PFSK-1 (cell line): ENCODE data around the gene EXD3.

Experiments
- FOXP2 ChIP-seq: optimal IDR thresholded peaks from 2 replicates; pipeline ENCODE3; 2011; ENCODE audit warnings: borderline replicate concordance, control low read depth, inconsistent platforms; ENCODE audit not compliant: insufficient read depth; ENCODE audit errors: extremely low read length, extremely low read depth
- POLR2AphosphoS5 ChIP-seq: IDR thresholded peaks from 2 replicates; pipeline ENCODE4 v1.6.1; 2012; ENCODE audit warnings: low read depth, mild to moderate bottlenecking, control low read depth, low read length, moderate library complexity
- REST ChIP-seq, 2 experiments: IDR thresholded peaks; 2 replicates each; pipeline versions ENCODE4 v1.6.1 to v1.8.0; 2011 to 2012; ENCODE audit warnings: low read depth in 2 of 2, low read length in 2 of 2, control low read depth in 1 of 2, inconsistent platforms in 1 of 2, mild to moderate bottlenecking in 1 of 2, moderate library complexity in 1 of 2; ENCODE audit not compliant: insufficient read depth in 1 of 2
- SIN3A ChIP-seq: IDR thresholded peaks from 2 replicates; pipeline ENCODE4 v1.6.1; 2012; ENCODE audit warnings: mild to moderate bottlenecking, low read length, moderate library complexity, borderline replicate concordance; ENCODE audit not compliant: insufficient read depth
- TAF1 ChIP-seq: IDR thresholded peaks from 2 replicates; pipeline ENCODE4 v1.6.1; 2012; ENCODE audit warnings: low read length, control low read depth, borderline replicate concordance; ENCODE audit not compliant: insufficient read depth

EXD3 gene

GRCh38 chr9:137262909-137263285 lies 160.1 kb downstream of the EXD3 start:
- TF ChIP-seq REST (IDR thresholded peaks at IDR 0.05; ENCODE audit: insufficient read depth in 1 of 2, low read depth in 2 of 2, low read length in 2 of 2) (no peak), TAF1 (no peak), FOXP2 (no peak), SIN3A (no peak), POLR2AphosphoS5 (no peak)
